Dermis microvascular lymphatic vessel endothelial cell (primary cell): ENCODE results near the gene NFIB. TPM values are rescaled to one million over a fixed set of nuclear protein-coding genes. Genes with fewer than 3 reads are reported as not detected.

ENCODE experiments used
- DNase-seq, 2 donors: peaks; one replicate each; pipeline versions ENCODE4 v3.0.0 to v3.0.0-alpha.2; 2010; ENCODE audit warnings: low read depth in 2 of 2
- total RNA-seq: library from RNA; depleted of rRNA; stranded (reverse); fragments of >200 nt; gene quantifications from 2 replicates; pipeline ENCODE4 v1.2.1, GENCODE V29; 2014

NFIB gene
- total RNA-seq, 1 donor from 2014 or later = 116 TPM

GRCh38 chr9:14249527-14249926 is 64.4 kb downstream of the NFIB start:
- no peak for DNase-seq

- DNase-seq = no peak
Measured at GRCh38 chr9:14248149-14248548, 65.8 kb downstream of the NFIB start.

GRCh38 chr9:14247577-14247976 is 66.4 kb downstream of the NFIB start:
- DNase-seq = no peak

GRCh38 chr9:14246951-14247350 is 67.0 kb downstream of the NFIB start:
- no peak for DNase-seq

GRCh38 chr9:14245901-14246525 is 67.9 kb downstream of the NFIB start:
- DNase-seq = no peak

GRCh38 chr9:14243514-14244042 is 70.4 kb downstream of the NFIB start:
- peak in 1 of 2 donors; percentile 53 for DNase-seq

GRCh38 chr9:14242150-14242805 is 71.7 kb downstream of the NFIB start:
- no peak for DNase-seq

GRCh38 chr9:14240537-14240936 is 73.4 kb downstream of the NFIB start:
- DNase-seq = no peak

- DNase-seq = peak; percentile 95 to 99
Measured at GRCh38 chr9:14238518-14238917, 75.4 kb downstream of the NFIB start.

- peak; percentile 61 to 89 for DNase-seq
Measured at GRCh38 chr9:14238079-14238478, 75.9 kb downstream of the NFIB start.

- DNase-seq = peak; percentile 52 to 56
Measured at GRCh38 chr9:14236591-14236990, 77.3 kb downstream of the NFIB start.

- no peak for DNase-seq
Measured at GRCh38 chr9:14232111-14232510, 81.8 kb downstream of the NFIB start.

GRCh38 chr9:14231196-14231990 is 82.5 kb downstream of the NFIB start:
- DNase-seq = no peak

GRCh38 chr9:14228602-14229001 is 85.3 kb downstream of the NFIB start:
- no peak for DNase-seq

GRCh38 chr9:14226855-14227532 is 86.9 kb downstream of the NFIB start:
- no peak for DNase-seq

- DNase-seq = no peak
Measured at GRCh38 chr9:14223081-14223480, 90.9 kb downstream of the NFIB start.

- no peak for DNase-seq
Measured at GRCh38 chr9:14222149-14222835, 91.6 kb downstream of the NFIB start.

GRCh38 chr9:14221558-14221957 is 92.4 kb downstream of the NFIB start:
- DNase-seq = peak; percentile 42 to 81

GRCh38 chr9:14221119-14221518 is 92.8 kb downstream of the NFIB start:
- no peak for DNase-seq

GRCh38 chr9:14220256-14220655 is 93.7 kb downstream of the NFIB start:
- DNase-seq = no peak

GRCh38 chr9:14219850-14220249 is 94.1 kb downstream of the NFIB start:
- DNase-seq = no peak
